GM12891 (cell line): ENCODE results near the gene ZBTB16.

Experiments used
- DNase-seq: peaks from one replicate; pipeline ENCODE4 v3.0.0; 2011; ENCODE audit warnings: low spot score; ENCODE audit not compliant: insufficient read length
- FAIRE-seq: peaks from 2 replicates; lab custom pipeline; 2011; peaks lifted over from hg19 to GRCh38; lab: Jason Lieb, UNC
- PAX5 ChIP-seq: IDR thresholded peaks from 2 replicates; pipeline ENCODE4 v1.6.1; 2011; ENCODE audit warnings: low read length, moderate library complexity, mild to moderate bottlenecking; ENCODE audit not compliant: insufficient read depth, severe bottlenecking
- POLR2A ChIP-seq: IDR thresholded peaks from 2 replicates; pipeline ENCODE4 v1.6.1; 2011; ENCODE audit warnings: low read depth, low read length, control low read depth
- POLR2AphosphoS5 ChIP-seq: IDR thresholded peaks from 2 replicates; pipeline ENCODE4 v1.6.1; 2011; ENCODE audit warnings: low read depth, low read length, control low read depth
- POU2F2 ChIP-seq: IDR thresholded peaks from 2 replicates; pipeline ENCODE4 v1.6.1; 2011; ENCODE audit warnings: low read depth, mild to moderate bottlenecking, control low read depth, low read length, moderate library complexity
- SPI1 ChIP-seq: IDR thresholded peaks from 2 replicates; pipeline ENCODE4 v1.6.1; 2011; ENCODE audit warnings: low read depth, low read length, control low read depth
- TAF1 ChIP-seq: IDR thresholded peaks from 2 replicates; pipeline ENCODE4 v1.6.1; 2011; ENCODE audit warnings: low read depth, low read length, control low read depth

The ZBTB16 gene

GRCh38 chr11:114073828-114074381 is 14.4 kb downstream of the ZBTB16 start:
- DNase-seq = no peak
- no peak for FAIRE-seq
- TF ChIP-seq POLR2A (no peak), PAX5 (no peak), SPI1 (no peak), TAF1 (no peak), POU2F2 (no peak), POLR2AphosphoS5 (no peak)

DNA sequence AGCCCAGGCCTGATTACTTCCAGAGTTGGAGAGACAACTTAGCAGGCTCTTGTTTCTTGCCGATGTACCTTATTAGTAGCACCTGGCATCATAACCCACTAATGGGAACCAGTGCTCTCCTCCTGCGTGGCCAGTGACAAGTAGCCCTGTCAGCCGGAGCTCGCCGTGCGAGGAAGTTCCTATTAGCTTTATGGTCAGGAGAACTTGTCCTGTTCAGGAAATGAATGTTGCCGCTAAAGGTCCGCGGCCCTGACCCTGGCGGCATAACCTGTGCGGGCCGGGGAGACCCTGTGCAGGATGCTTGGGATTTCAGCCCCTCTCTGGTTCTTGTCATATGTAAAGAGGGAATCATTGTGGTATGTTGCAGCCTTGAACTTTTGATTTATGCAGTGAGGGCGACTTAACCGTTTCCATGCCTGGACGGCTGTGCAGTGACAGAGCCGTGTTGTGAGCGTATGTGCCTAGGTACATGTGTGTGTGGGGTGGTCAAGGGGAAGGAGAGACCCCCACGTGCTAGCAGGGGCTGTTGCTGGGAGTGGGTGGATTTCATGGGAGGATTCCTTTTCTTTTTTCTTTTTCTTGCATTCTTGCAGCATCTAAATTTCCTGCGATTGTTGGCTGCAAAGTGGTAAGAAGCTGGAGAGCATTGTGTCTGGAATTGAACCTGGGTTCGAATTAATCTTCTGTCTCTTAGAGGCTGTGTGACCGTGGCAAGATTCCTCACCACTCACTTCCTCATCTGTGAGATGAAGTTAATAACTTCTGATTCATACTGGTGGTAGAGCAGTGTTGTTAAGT is 15.2 kb downstream of the ZBTB16 start:
- TF ChIP-seq POLR2A (no peak), POU2F2 (no peak), SPI1 (no peak)
- FAIRE-seq (no peak), DNase-seq (no peak)

GRCh38 chr11:114075344-114075610 is 15.8 kb downstream of the ZBTB16 start:
- no peak for FAIRE-seq
- TF ChIP-seq TAF1 (no peak), SPI1 (no peak), POU2F2 (no peak), PAX5 (no peak), POLR2AphosphoS5 (no peak), POLR2A (no peak)
- no peak for DNase-seq

DNA sequence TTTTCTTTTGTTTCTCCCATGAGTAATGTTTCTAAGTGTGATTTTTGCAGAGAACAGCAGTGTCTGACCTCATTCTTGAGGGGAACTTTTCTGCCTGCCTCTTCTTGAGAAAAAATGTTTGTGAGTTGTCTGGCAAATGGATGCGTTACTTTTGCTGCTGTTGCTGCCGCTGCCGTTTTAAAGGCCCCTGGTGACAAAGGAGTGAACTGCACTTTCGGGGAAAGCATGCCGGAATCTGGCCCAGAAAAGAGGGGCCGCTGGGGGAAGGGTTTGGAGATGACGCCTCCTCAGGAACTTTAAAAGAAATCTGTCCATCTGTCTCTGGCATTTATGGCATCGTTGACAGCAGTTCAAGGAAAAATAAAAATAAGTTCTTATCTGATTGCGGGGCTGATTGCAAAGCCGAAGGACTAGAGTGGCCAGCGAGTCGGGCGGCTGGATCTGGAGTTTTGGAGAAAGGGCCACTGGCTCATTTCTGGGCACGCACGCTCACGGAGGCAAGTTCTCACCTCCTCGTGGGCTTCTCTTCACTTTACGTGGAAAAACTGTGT is 16.5 kb downstream of the ZBTB16 start:
- FAIRE-seq = no peak

DNA sequence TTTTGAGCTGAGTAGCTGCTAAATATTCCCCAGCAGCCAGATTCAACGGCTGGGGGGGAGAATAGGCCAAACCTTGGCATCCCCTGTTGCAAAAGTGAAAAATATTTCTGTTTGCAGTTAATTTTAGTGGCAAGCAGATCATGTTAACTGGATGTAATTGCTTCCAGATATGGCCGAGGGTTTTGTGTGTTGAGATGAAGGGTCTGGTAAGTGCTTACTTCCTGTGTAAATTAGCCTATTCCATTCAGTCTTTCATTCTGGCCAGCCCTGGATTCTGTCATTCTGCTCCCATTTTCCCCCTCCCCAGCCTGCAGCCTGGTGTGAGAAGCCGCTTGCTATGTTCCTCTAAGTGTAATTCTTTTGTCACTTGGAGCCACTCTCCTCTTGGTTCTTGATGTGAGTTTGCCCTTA is 17.4 kb downstream of the ZBTB16 start:
- DNase-seq = no peak
- TF ChIP-seq POU2F2 (no peak), TAF1 (no peak), PAX5 (no peak), SPI1 (no peak), POLR2AphosphoS5 (no peak), POLR2A (no peak)
- FAIRE-seq = no peak

More for the DNA sequence above, 16.5 kb downstream of the ZBTB16 start:
- TF ChIP-seq TAF1 (no peak), POLR2A (no peak), POU2F2 (no peak), POLR2AphosphoS5 (no peak), SPI1 (no peak), PAX5 (no peak)
- DNase-seq = no peak

GRCh38 chr11:114077482-114078305 is 18.2 kb downstream of the ZBTB16 start:
- FAIRE-seq (no peak), DNase-seq (no peak)
- no peak for TF ChIP-seq POU2F2
- no peak for TF ChIP-seq POLR2AphosphoS5
- no peak for TF ChIP-seq TAF1
- no peak for TF ChIP-seq POLR2A
- TF ChIP-seq SPI1 = no peak
- no peak for TF ChIP-seq PAX5

DNA sequence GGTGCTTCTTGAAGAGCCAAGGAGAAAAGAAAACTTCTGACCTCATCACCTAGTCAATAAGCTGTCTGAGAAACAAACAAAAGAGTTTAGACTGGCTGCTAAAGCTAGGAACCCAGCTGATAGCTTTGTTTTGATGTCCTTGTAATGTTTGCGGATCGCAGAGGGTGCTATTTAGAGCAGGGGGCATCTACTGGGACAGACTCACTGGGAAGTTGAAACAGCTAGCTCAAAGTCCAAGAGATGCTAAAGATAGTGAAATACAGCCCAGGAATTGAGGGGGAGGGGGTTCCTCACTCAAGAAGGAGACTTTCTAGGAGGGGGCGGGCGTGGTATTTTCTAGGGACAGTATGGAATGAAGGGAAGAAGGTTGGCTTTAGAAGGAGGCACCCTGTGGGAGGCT is 18.9 kb downstream of the ZBTB16 start:
- DNase-seq = no peak
- TF ChIP-seq PAX5 = no peak
- no peak for TF ChIP-seq POU2F2
- no peak for TF ChIP-seq POLR2AphosphoS5
- TF ChIP-seq TAF1 = no peak
- no peak for TF ChIP-seq POLR2A
- no peak for TF ChIP-seq SPI1
- no peak for FAIRE-seq

GRCh38 chr11:114079511-114080065 is 20.1 kb downstream of the ZBTB16 start:
- DNase-seq (no peak), FAIRE-seq (no peak)
- TF ChIP-seq POU2F2 = no peak
- TF ChIP-seq POLR2AphosphoS5 = no peak
- TF ChIP-seq POLR2A = no peak
- TF ChIP-seq SPI1 = no peak
- TF ChIP-seq PAX5 = no peak
- no peak for TF ChIP-seq TAF1

DNA sequence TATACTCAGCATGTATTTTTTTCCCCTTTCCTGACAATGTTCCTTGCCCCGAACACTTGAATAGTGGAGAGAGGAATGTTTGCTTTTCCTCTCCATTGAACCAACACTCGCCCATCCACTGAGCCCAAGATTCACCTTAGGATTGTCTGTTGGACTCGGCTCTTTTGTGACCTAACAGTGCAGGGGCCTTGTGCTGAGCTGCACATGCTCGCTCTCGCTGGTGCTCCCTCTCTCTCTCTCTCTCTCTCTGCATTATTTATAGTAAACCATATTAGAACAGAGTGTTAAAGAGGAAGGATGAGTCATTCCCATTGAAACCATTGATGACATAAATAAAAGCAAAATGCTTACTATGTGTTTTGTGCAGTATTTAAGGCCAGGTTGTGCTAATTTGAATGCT is 20.7 kb downstream of the ZBTB16 start:
- DNase-seq (no peak), FAIRE-seq (no peak)
- TF ChIP-seq TAF1 (no peak), SPI1 (no peak), POU2F2 (no peak), PAX5 (no peak), POLR2AphosphoS5 (no peak), POLR2A (no peak)

DNA sequence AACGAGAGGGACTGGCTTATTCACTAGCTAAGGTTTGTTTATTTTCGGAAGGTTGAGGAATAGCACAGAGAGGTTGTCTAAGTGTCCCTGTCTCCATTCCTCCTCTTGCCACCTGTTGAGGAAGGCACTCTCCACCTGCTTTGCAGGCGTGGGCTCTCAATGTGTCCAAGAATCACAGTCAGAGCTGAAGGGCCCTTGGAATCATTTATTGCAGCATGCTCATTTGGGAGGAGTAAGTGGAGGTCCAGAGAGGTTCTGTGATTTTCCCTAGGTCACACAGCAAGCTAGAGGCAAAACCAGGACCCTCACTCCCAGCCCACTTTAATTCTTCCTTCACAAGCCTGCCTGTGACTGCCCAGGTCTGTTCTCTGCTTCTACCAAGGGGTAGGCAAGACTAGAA is 21.3 kb downstream of the ZBTB16 start:
- no peak for DNase-seq
- TF ChIP-seq PAX5 = no peak
- TF ChIP-seq TAF1 = no peak
- no peak for FAIRE-seq
